HepG2 (cell line): ENCODE results near the gene MCM8. TPM values are rescaled to one million over a fixed set of nuclear protein-coding genes. Genes with fewer than 3 reads are reported as not detected.

Experiments
- ARID3A ChIP-seq: IDR thresholded peaks from 2 replicates; pipeline ENCODE4 v1.6.1; 2012; ENCODE audit warnings: low read depth, low read length, improper control_type of control experiment
- ASH2L ChIP-seq: fragments of 300-600, 200-600 bp; sonication (generic); IDR thresholded peaks from 2 replicates; pipeline ENCODE4 v1.7.0; 2017; ENCODE audit warnings: low read depth, mild to moderate bottlenecking, moderate library complexity, mixed read lengths, low read length; ENCODE audit not compliant: insufficient read length
- CHD4 ChIP-seq: fragments of 200-600 bp; sonication (generic); IDR thresholded peaks from 2 replicates; pipeline ENCODE4 v1.7.0; 2017; ENCODE audit warnings: mild to moderate bottlenecking, low read length, borderline replicate concordance
- DNMT3B ChIP-seq: conservative IDR thresholded peaks from 2 replicates; pipeline ENCODE4 v1.6.1; 2016; ENCODE audit warnings: missing biosample characterization, control low read depth
- ERF ChIP-seq: IDR thresholded peaks from 2 replicates; pipeline ENCODE4 v1.6.1; 2018; ENCODE audit warnings: missing biosample characterization, missing genetic modification reagents
- HNRNPL ChIP-seq: fragments of 200-400 bp; formaldehyde crosslinking; IDR thresholded peaks from 2 replicates; pipeline ENCODE4 v1.6.1; 2017; ENCODE audit warnings: mild to moderate bottlenecking, low read depth, low read length
- HOXA9 ChIP-seq: sonication (generic); formaldehyde crosslinking; IDR thresholded peaks from 2 replicates; pipeline ENCODE4 v1.8.1; 2022; ENCODE audit warnings: missing genetic modification reagents, mild to moderate bottlenecking, moderate library complexity, borderline replicate concordance
- LCORL ChIP-seq, 2 experiments: fragments of 450-650 bp in 1 of 2; sonication (generic) in 1 of 2; formaldehyde crosslinking in 1 of 2; IDR thresholded peaks; 2 replicates each; pipeline versions ENCODE4 v1.5.0 to v1.6.1; 2017 to 2020; ENCODE audit warnings: antibody characterized with exemption in 1 of 2, missing genetic modification reagents in 1 of 2
- NCOA2 ChIP-seq: sonication (generic); formaldehyde crosslinking; IDR thresholded peaks from 2 replicates; pipeline ENCODE4 v1.8.0; 2022; ENCODE audit warnings: inconsistent platforms
- NFE2L2 ChIP-seq: fragments of 150-350 bp; IDR thresholded peaks from 2 replicates; pipeline ENCODE4 v1.6.1; 2014; ENCODE audit warnings: low read length
- NONO ChIP-seq, 2 experiments: fragments of 450-650 bp in 1 of 2; sonication (generic) in 1 of 2; formaldehyde crosslinking in 1 of 2; IDR thresholded peaks in 1 of 2; conservative IDR thresholded peaks in 1 of 2; 2 replicates each; pipeline versions ENCODE4 v1.6.1 to v1.8.0; 2017 to 2022; ENCODE audit warnings: mild to moderate bottlenecking in 1 of 2, missing genetic modification reagents in 1 of 2, moderate library complexity in 1 of 2
- NR0B2 ChIP-seq: sonication (generic); formaldehyde crosslinking; IDR thresholded peaks from 2 replicates; pipeline ENCODE4 v1.4.0; 2020; ENCODE audit warnings: mild to moderate bottlenecking, missing genetic modification reagents
- PAX8 ChIP-seq: sonication (generic); formaldehyde crosslinking; IDR thresholded peaks from 2 replicates; pipeline ENCODE4 v1.8.0; 2022; ENCODE audit warnings: mild to moderate bottlenecking, missing genetic modification reagents, borderline replicate concordance
- SALL1 ChIP-seq: sonication (generic); formaldehyde crosslinking; IDR thresholded peaks from 2 replicates; pipeline ENCODE4 v1.8.0; 2022; ENCODE audit warnings: mild to moderate bottlenecking, missing genetic modification reagents
- SNAI1 ChIP-seq: sonication (generic); formaldehyde crosslinking; IDR thresholded peaks from 2 replicates; pipeline ENCODE4 v1.5.0; 2020; ENCODE audit warnings: mild to moderate bottlenecking, missing genetic modification reagents, borderline replicate concordance
- SOX6 ChIP-seq, 2 experiments: fragments of 450-650 bp in 1 of 2; sonication (generic) in 1 of 2; formaldehyde crosslinking in 1 of 2; IDR thresholded peaks; 2 replicates each; pipeline versions ENCODE4 v1.4.0 to v1.6.1; 2017 to 2020; ENCODE audit warnings: antibody characterized with exemption in 1 of 2, mild to moderate bottlenecking in 1 of 2, missing genetic modification reagents in 1 of 2
- STAT5B ChIP-seq: sonication (generic); formaldehyde crosslinking; IDR thresholded peaks from 2 replicates; pipeline ENCODE4 v1.4.0; 2020; ENCODE audit warnings: missing genetic modification reagents
- TGIF2 ChIP-seq: IDR thresholded peaks from 2 replicates; pipeline ENCODE4 v1.6.1; 2016; ENCODE audit warnings: control low read depth, missing compliant biosample characterization
- U2AF2 ChIP-seq: fragments of 200-400 bp; formaldehyde crosslinking; IDR thresholded peaks from 2 replicates; pipeline ENCODE4 v1.6.1; 2017; ENCODE audit warnings: low read depth, mild to moderate bottlenecking, low read length
- ZNF232 ChIP-seq: sonication (generic); formaldehyde crosslinking; IDR thresholded peaks from 2 replicates; pipeline ENCODE4 v1.4.0; 2020; ENCODE audit warnings: missing genetic modification reagents, borderline replicate concordance
- ZNF280D ChIP-seq: sonication (generic); formaldehyde crosslinking; IDR thresholded peaks from 2 replicates; pipeline ENCODE4 v1.5.1; 2020; ENCODE audit warnings: mild to moderate bottlenecking, missing genetic modification reagents
- ZNF713 ChIP-seq: sonication (generic); formaldehyde crosslinking; IDR thresholded peaks from 2 replicates; pipeline ENCODE4 v1.4.0; 2020; ENCODE audit warnings: mild to moderate bottlenecking, missing genetic modification reagents
- ZUFSP ChIP-seq: sonication (generic); formaldehyde crosslinking; IDR thresholded peaks from 2 replicates; pipeline ENCODE4 v1.9.0; 2021; ENCODE audit warnings: missing genetic modification reagents, mild to moderate bottlenecking, borderline replicate concordance
- polyA plus RNA-seq, 8 experiments: library from polyadenylated mRNA; depleted of rRNA in 3 of 8; stranded (reverse) in 7 of 8; unstranded in 1 of 8; fragments of >200 nt; fragmentation: Illumina TruSeq in 4 of 8; extraction: Trizol in 4 of 8; gene quantifications; 2 replicates each; pipeline versions ENCODE4 v1.2.1 to v1.2.3, GENCODE V29; 2011 to 2016; ENCODE audit warnings: low read depth in 4 of 8, missing spikeins in 1 of 8, mixed read lengths in 1 of 8; ENCODE audit not compliant: insufficient read depth in 1 of 8
- total RNA-seq, 5 experiments: library from RNA; depleted of rRNA; stranded (reverse); fragments of >200 nt; fragmentation: Illumina TruSeq; extraction: Trizol; gene quantifications; 2 replicates each; pipeline ENCODE4 v1.2.3, GENCODE V29; 2016; ENCODE audit warnings: low read depth in 1 of 5

Gene MCM8
- total and polyA plus RNA-seq, 2 of the 13 experiments (the other 11 are each of a cell fraction or from before 2014, with no cell fraction given) = 11.5 to 59.3 TPM

- TF ChIP-seq ZUFSP (CRISPR knock-in tag) = no peak
- TF ChIP-seq SNAI1 (CRISPR knock-in tag) = no peak
- TF ChIP-seq CHD4 = peak; percentile 85
- TF ChIP-seq U2AF2 = no peak
- TF ChIP-seq SOX6 (IDR thresholded peaks at IDR 0.05) = no peak
- TF ChIP-seq SOX6 (CRISPR knock-in tag; IDR thresholded peaks at IDR 0.05) = peak; percentile 89
- TF ChIP-seq ZNF280D (CRISPR knock-in tag) = no peak
- TF ChIP-seq DNMT3B (CRISPR knock-in tag) = no peak; the same call in 1 of the 2 replicates
- TF ChIP-seq HNRNPL = no peak
- TF ChIP-seq PAX8 = no peak
- peak; percentile 56; the same call in 1 of the 2 replicates for TF ChIP-seq SALL1 (CRISPR knock-in tag)
- TF ChIP-seq STAT5B = 0 out of 2 replicates have a peak, but pooled peaks have one; percentile 36
- TF ChIP-seq NCOA2 = peak; percentile 95
- TF ChIP-seq ASH2L = peak; percentile 91
- 0 out of 2 replicates have a peak, but pooled peaks have one; percentile 19 for TF ChIP-seq ZNF232 (CRISPR knock-in tag)
- TF ChIP-seq LCORL (IDR thresholded peaks at IDR 0.05) = peak; percentile 95
- peak; percentile 68; the same call in 1 of the 2 replicates for TF ChIP-seq LCORL (CRISPR knock-in tag; IDR thresholded peaks at IDR 0.05)
- TF ChIP-seq NR0B2 (CRISPR knock-in tag) = no peak
- TF ChIP-seq TGIF2 (CRISPR knock-in tag) = peak; percentile 91
- peak; percentile 92 for TF ChIP-seq ERF (CRISPR knock-in tag)
- TF ChIP-seq ZNF713 (CRISPR knock-in tag) = no peak
- no peak for TF ChIP-seq HOXA9 (CRISPR knock-in tag)
- TF ChIP-seq ARID3A = peak; percentile 98
- no peak for TF ChIP-seq NONO (IDR thresholded peaks at IDR 0.05)
- peak; percentile 74 for TF ChIP-seq NONO (CRISPR knock-in tag; conservative IDR thresholded peaks at IDR 0.05)
- TF ChIP-seq NFE2L2 = no peak
Measured at GRCh38 chr20:6007529-6008103, 57.2 kb downstream of the MCM8 start (continued).
